ENCODE results near the gene ARID3A. TPM values are rescaled to one million over a fixed set of nuclear protein-coding genes. Genes with fewer than 3 reads are reported as not detected.

Gene ARID3A
- total and polyA plus RNA-seq, 2 of the 13 experiments (the other 11 are each of a cell fraction or from before 2014, with no cell fraction given): 71.3 to 77.9 TPM

GRCh38 chr19:991932-992669 lies 66.3 kb downstream of the ARID3A start:
- H2AFZ ChIP-seq (ENCODE audit: low read length): no peak overlapping the region
- over 99% methylated on average over 24 of the region's 42 CpGs for WGBS (ENCODE audit: low lambda C conversion rate)
- H3K4me2 ChIP-seq (ENCODE audit: low read depth, low read length): no peak overlapping the region
- no peaks in the 10 kb centered on the region for H3K27me3 ChIP-seq (ENCODE audit: control insufficient read depth in 1 of 2, insufficient read depth in 2 of 2, low read length in 2 of 2)
- peak overlapping the region; percentile 86 for H3K27ac ChIP-seq (ENCODE audit: extremely low read length, insufficient read depth, low read length)
- intact Hi-C loops (cut with micrococcal nuclease; ENCODE audit: unreplicated experiment): loop anchor here (10.0 kb wide), 1 partner anchor 207 kb away; no protein-coding TSS in a partner anchor
- CTCF ChIA-PET (ENCODE audit: low intra/inter-chr PET ratio, low total read pairs): no interaction called here
- BruUV-seq (replicated peaks): no TSS peak
- H3K9me3 ChIP-seq (ENCODE audit: low read length): no peaks in the 10 kb centered on the region
- peak overlapping the region; percentile 41; the same call in 1 of the 2 replicates for H3K9ac ChIP-seq (ENCODE audit: insufficient read depth, low read depth, low read length)
- DNase-seq (ENCODE audit: low spot score) (no peak), ATAC-seq (no peak), FAIRE-seq (no peak)
- H3K79me2 ChIP-seq (ENCODE audit: insufficient read depth, low read length): no peaks in the 10 kb centered on the region
- peaks cover 15 to 29% of the 10 kb centered on the region in 2 experiments for H3K36me3 ChIP-seq (replicated peaks in 1 of 2; ENCODE audit: control insufficient read depth in 1 of 2, insufficient read depth in 2 of 2, low read length in 2 of 2)
- peaks cover 39% of the 10 kb centered on the region for H3K4me1 ChIP-seq (ENCODE audit: insufficient read depth, low read length)
- in situ Hi-C loops (cut with HindIII; ENCODE audit: extremely low pct_ligation_motif_present, low pct_unique_long_range_greater_than_20kb): no loop called here
- POLR2A ChIA-PET: interaction anchor here (2.2 kb wide), 1 partner anchor 8 kb away, joined by 14 read pairs; the partner anchor contains the start of gene WDR18
- H3K4me3 ChIP-seq (replicated peaks in 1 of 3; ENCODE audit: insufficient read depth in 1 of 3, low read depth in 2 of 3, low read length in 3 of 3): no peak overlapping the region
- peaks cover 6% of the 10 kb centered on the region; the same call in 1 of the 2 replicates for H4K20me1 ChIP-seq (ENCODE audit: insufficient read depth, low read length)
- TF ChIP-seq AGO2 (optimal IDR thresholded peaks at IDR 0.05; ENCODE audit: low read depth, low read length): peak; percentile 62
- no peak for TF ChIP-seq ZNF660 (CRISPR knock-in tag; IDR thresholded peaks at IDR 0.05; ENCODE audit: borderline replicate concordance, low read depth)
- TF ChIP-seq, protein P1, sequence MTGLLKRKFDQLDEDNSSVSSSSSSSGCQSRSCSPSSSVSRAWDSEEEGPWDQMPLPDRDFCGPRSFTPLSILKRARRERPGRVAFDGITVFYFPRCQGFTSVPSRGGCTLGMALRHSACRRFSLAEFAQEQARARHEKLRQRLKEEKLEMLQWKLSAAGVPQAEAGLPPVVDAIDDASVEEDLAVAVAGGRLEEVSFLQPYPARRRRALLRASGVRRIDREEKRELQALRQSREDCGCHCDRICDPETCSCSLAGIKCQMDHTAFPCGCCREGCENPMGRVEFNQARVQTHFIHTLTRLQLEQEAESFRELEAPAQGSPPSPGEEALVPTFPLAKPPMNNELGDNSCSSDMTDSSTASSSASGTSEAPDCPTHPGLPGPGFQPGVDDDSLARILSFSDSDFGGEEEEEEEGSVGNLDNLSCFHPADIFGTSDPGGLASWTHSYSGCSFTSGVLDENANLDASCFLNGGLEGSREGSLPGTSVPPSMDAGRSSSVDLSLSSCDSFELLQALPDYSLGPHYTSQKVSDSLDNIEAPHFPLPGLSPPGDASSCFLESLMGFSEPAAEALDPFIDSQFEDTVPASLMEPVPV (CRISPR knock-in tag; IDR thresholded peaks at IDR 0.05): 0 out of 2 replicates have a peak, but pooled peaks have one; percentile 52
- TF ChIP-seq MTA1 (CRISPR knock-in tag; IDR thresholded peaks at IDR 0.05; ENCODE audit: borderline replicate concordance): no peak
- no peak for TF ChIP-seq DR1 (CRISPR knock-in tag; IDR thresholded peaks at IDR 0.05)
- TF ChIP-seq EEA1 (CRISPR knock-in tag; IDR thresholded peaks at IDR 0.05; ENCODE audit: borderline replicate concordance): no peak
- TF ChIP-seq, protein P2, sequence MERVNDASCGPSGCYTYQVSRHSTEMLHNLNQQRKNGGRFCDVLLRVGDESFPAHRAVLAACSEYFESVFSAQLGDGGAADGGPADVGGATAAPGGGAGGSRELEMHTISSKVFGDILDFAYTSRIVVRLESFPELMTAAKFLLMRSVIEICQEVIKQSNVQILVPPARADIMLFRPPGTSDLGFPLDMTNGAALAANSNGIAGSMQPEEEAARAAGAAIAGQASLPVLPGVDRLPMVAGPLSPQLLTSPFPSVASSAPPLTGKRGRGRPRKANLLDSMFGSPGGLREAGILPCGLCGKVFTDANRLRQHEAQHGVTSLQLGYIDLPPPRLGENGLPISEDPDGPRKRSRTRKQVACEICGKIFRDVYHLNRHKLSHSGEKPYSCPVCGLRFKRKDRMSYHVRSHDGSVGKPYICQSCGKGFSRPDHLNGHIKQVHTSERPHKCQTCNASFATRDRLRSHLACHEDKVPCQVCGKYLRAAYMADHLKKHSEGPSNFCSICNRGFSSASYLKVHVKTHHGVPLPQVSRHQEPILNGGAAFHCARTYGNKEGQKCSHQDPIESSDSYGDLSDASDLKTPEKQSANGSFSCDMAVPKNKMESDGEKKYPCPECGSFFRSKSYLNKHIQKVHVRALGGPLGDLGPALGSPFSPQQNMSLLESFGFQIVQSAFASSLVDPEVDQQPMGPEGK (CRISPR knock-in tag; IDR thresholded peaks at IDR 0.05): peak; percentile 47; the same call in 1 of the 2 replicates
- TF ChIP-seq, protein P3, sequence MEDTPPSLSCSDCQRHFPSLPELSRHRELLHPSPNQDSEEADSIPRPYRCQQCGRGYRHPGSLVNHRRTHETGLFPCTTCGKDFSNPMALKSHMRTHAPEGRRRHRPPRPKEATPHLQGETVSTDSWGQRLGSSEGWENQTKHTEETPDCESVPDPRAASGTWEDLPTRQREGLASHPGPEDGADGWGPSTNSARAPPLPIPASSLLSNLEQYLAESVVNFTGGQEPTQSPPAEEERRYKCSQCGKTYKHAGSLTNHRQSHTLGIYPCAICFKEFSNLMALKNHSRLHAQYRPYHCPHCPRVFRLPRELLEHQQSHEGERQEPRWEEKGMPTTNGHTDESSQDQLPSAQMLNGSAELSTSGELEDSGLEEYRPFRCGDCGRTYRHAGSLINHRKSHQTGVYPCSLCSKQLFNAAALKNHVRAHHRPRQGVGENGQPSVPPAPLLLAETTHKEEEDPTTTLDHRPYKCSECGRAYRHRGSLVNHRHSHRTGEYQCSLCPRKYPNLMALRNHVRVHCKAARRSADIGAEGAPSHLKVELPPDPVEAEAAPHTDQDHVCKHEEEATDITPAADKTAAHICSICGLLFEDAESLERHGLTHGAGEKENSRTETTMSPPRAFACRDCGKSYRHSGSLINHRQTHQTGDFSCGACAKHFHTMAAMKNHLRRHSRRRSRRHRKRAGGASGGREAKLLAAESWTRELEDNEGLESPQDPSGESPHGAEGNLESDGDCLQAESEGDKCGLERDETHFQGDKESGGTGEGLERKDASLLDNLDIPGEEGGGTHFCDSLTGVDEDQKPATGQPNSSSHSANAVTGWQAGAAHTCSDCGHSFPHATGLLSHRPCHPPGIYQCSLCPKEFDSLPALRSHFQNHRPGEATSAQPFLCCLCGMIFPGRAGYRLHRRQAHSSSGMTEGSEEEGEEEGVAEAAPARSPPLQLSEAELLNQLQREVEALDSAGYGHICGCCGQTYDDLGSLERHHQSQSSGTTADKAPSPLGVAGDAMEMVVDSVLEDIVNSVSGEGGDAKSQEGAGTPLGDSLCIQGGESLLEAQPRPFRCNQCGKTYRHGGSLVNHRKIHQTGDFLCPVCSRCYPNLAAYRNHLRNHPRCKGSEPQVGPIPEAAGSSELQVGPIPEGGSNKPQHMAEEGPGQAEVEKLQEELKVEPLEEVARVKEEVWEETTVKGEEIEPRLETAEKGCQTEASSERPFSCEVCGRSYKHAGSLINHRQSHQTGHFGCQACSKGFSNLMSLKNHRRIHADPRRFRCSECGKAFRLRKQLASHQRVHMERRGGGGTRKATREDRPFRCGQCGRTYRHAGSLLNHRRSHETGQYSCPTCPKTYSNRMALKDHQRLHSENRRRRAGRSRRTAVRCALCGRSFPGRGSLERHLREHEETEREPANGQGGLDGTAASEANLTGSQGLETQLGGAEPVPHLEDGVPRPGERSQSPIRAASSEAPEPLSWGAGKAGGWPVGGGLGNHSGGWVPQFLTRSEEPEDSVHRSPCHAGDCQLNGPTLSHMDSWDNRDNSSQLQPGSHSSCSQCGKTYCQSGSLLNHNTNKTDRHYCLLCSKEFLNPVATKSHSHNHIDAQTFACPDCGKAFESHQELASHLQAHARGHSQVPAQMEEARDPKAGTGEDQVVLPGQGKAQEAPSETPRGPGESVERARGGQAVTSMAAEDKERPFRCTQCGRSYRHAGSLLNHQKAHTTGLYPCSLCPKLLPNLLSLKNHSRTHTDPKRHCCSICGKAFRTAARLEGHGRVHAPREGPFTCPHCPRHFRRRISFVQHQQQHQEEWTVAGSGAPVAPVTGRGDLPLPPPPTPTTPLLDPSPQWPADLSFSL (CRISPR knock-in tag; IDR thresholded peaks at IDR 0.05): no peak
- TF ChIP-seq KLF13 (CRISPR knock-in tag; IDR thresholded peaks at IDR 0.05): no peak
- peak; percentile 60; the same call in 1 of the 2 replicates for TF ChIP-seq ZBTB38 (CRISPR knock-in tag; IDR thresholded peaks at IDR 0.05)
- peak; percentile 63 for TF ChIP-seq RBFOX2 (IDR thresholded peaks at IDR 0.05; ENCODE audit: low read depth, low read length)
- peak; percentile 25; the same call in 1 of the 2 replicates for TF ChIP-seq SP4 (CRISPR knock-in tag; IDR thresholded peaks at IDR 0.05)
- TF ChIP-seq RXRA (CRISPR knock-in tag; IDR thresholded peaks at IDR 0.05): peak; percentile 37; the same call in 1 of the 2 replicates

Data from HepG2 (cell line).